IPS-15b (cell line): ENCODE results near the gene HK1.
"Not testable (repeated sequence)": the region's sequence is repeated elsewhere in the genome, so short reads cannot be mapped to it uniquely, and the experiment has no call there.

ENCODE experiments used
- H3K27me3 ChIP-seq: one replicate; pipeline ENCODE4 v1.6.1; 2013; ENCODE audit warnings: low read length; ENCODE audit not compliant: control insufficient read depth, insufficient read depth
- H3K36me3 ChIP-seq: one replicate; pipeline ENCODE4 v1.6.1; 2013; ENCODE audit warnings: low read length; ENCODE audit not compliant: control insufficient read depth, insufficient read depth
- H3K4me1 ChIP-seq: one replicate; pipeline ENCODE4 v1.6.1; 2013; ENCODE audit warnings: mild to moderate bottlenecking, low read length; ENCODE audit not compliant: control insufficient read depth, insufficient read depth
- H3K4me3 ChIP-seq: one replicate; pipeline ENCODE4 v1.5.1; 2013; ENCODE audit warnings: low read depth, low read length
- H3K9ac ChIP-seq: one replicate; pipeline ENCODE4 v1.6.1; 2013; ENCODE audit warnings: low read depth, mild to moderate bottlenecking, low read length
- H3K9me3 ChIP-seq: one replicate; pipeline ENCODE4 v1.6.1; 2013; ENCODE audit warnings: mild to moderate bottlenecking, low read length; ENCODE audit not compliant: control insufficient read depth, insufficient read depth

The HK1 gene

GRCh38 chr10:69331161-69331560, 52.9 kb downstream of the HK1 start:
- Histone ChIP-seq H3K27me3 (no peaks in the 10 kb centered on the region), H3K9me3 (no peaks in the 10 kb centered on the region), H3K36me3 (no peaks in the 10 kb centered on the region), H3K4me3 (no peak overlapping the region), H3K9ac (no peak overlapping the region), H3K4me1 (peaks cover 51% of the 10 kb centered on the region)

DNA sequence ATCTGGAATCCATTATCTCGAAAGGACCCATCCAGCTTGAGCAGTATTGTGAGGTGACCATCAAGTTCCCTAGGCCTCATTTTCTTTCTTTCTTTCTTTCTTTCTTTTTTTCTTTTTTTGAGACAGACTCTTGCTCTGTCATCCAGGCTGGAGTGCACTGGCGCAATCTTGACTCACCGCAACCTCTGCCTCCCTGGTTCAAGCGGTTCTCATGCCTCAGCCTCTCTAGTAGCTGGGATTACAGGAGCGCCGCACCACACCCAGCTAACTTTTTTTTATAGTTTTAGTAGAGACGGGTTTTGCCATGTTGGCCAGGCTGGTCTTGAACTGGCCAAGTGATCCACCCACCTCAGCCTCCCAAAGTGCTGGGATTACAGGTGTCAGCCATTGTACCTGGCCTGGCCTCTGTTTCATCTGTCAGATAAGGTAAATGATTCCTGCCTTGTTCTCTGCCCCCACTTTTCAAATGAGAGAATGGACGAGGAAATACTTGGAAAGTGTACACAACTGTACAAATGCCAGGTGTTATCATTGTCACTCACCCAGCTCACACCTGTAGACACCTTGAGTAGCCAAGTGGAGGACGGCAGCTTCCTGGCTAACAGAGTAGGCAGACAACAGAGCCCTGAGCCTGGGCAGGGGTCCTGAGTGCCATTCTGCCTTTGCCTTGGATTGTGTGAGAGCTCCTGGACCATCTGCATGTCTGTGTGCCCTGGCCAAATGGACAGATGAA, 54.1 kb downstream of the HK1 start:
- H3K4me1 ChIP-seq = peaks cover 48% of the 10 kb centered on the region

DNA sequence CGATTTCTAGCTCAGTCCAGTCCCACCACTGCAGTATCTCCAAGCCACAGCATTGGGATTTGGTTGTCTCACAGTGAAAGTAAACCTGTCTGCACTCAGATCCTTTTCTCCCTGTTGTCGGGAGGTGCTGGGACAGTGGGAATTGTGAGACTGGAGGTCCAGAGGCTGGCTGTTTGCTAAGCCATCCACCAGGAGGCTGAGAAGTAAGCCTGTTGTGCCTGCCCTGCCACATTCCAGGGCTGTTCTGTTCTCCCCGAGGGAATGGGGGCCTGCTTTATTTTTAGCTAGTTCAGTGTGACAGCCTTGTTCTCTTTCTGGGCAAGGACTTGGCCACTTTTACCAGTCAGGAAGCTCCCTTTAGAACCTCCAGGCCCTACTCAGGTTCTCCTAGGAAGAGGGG, 54.9 kb downstream of the HK1 start:
- Histone ChIP-seq H3K4me3 (no peak overlapping the region), H3K36me3 (no peaks in the 10 kb centered on the region), H3K9ac (peak overlapping the region; percentile 37), H3K4me1 (peaks cover 48% of the 10 kb centered on the region), H3K27me3 (no peaks in the 10 kb centered on the region), H3K9me3 (no peaks in the 10 kb centered on the region)

More for the DNA sequence above, 54.1 kb downstream of the HK1 start:
- Histone ChIP-seq H3K4me3 (no peak overlapping the region), H3K27me3 (no peaks in the 10 kb centered on the region), H3K36me3 (no peaks in the 10 kb centered on the region), H3K9ac (peak overlapping the region; percentile 2), H3K9me3 (no peaks in the 10 kb centered on the region)

DNA sequence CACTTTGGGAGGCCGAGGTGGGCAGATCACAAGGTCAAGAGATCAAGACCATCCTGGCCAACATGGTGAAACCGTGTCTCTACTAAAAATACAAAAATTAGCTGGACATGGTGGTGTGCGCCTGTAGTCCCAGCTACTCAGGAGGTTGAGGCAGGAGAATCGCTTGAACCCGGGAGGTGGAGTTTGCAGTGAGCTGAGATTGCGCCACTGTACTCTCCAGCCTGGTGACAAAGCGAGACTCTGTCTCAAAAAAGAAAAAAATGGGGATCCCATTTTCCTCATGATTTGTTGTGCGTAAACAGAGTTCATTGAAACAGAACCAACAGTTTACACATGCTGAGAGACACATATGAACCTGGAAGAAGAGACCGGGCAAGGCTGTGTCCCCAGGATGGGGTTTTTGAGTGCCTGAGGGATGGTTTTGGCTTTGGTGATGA, 55.6 kb downstream of the HK1 start:
- H3K9ac ChIP-seq = not testable (repeated sequence)
- H3K4me1 ChIP-seq = peaks cover 46% of the 10 kb centered on the region

DNA sequence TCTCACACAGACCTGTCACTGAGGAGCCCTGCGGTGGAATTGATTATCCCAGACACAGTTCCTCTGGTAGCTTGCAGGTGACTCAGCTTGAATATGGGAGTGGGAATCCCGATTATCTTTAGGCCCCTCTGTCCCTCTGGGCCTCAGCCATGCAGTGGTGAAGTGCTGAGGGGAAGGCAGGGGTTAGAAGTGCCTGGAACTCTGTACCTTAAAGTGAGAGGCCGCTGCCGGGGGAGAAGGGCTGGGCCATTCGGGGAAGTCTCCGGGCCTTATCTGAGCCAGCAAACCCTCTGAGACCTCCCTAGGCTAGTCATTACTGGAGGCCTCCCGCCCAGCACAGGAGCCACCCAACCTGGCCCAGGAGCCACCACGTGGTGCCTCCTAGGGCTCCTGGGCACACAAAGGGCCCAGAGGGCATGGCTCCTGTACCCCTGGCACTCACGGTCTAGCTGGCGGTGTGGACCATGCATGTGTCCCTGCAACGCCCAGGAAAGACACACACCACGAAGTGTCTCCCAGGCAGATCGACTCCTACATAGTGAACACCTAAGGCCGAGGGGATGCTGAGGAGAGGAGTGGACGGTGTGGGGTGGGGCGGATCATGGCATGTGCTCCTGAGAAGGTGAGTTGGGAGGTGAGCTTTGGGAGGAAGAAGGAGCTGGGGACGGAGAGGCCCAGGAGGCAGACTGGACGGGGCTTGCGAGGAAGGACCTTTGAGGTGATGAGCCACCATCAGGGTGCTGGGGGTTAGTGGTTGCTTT, 56.2 kb downstream of the HK1 start:
- Histone ChIP-seq H3K4me1 (peaks cover 42% of the 10 kb centered on the region), H3K36me3 (no peaks in the 10 kb centered on the region), H3K9ac (no peak overlapping the region), H3K9me3 (no peaks in the 10 kb centered on the region), H3K4me3 (no peak overlapping the region), H3K27me3 (no peaks in the 10 kb centered on the region)

More for the DNA sequence above, 55.6 kb downstream of the HK1 start:
- H3K27me3 ChIP-seq, H3K36me3 ChIP-seq, H3K9me3 ChIP-seq, H3K4me3 ChIP-seq: not testable (repeated sequence)

- Histone ChIP-seq H3K36me3 (no peaks in the 10 kb centered on the region), H3K4me1 (peaks cover 37% of the 10 kb centered on the region), H3K27me3 (no peaks in the 10 kb centered on the region), H3K9me3 (no peaks in the 10 kb centered on the region), H3K9ac (no peak overlapping the region), H3K4me3 (no peak overlapping the region)
Observed at GRCh38 chr10:69335063-69335587, 56.8 kb downstream of the HK1 start.

DNA sequence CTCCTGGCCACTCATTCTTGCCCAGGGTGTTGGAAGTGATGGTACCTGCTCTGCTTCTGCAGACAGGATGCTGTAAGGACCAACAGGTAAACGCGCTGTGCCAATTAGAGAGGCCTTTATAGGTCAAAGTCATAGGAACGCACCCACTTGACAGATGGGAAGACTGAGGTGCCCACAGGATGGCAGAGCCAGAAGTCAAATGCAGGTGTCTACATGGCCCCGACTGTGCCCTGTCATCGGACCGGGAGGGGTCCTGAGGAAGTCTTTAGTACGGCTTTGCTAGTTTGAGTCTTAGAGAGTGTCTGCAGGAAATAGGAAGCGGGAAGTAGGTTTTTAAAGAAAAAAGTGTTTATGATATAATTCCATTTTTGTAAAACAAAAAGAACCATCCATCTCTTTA, 57.3 kb downstream of the HK1 start:
- Histone ChIP-seq H3K9ac (no peak overlapping the region), H3K4me1 (peaks cover 33% of the 10 kb centered on the region), H3K9me3 (no peaks in the 10 kb centered on the region), H3K4me3 (no peak overlapping the region), H3K27me3 (no peaks in the 10 kb centered on the region), H3K36me3 (no peaks in the 10 kb centered on the region)

DNA sequence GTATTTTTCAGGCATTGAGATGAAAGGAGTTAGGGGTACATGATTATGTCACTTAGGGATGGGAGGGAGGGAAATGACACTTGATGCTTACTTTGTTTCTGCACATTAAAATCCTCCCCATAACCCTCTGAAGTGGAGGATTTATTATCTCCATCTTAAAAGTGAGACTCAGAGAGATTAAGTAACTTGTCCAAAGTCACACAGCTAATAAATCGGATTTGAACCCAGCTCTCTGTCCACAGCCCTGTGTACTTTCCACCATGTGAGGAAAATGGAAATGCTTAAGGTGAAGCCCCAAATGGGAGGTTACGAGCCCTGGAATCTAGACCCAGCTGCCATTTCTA, 58.6 kb downstream of the HK1 start:
- no peak overlapping the region for H3K9ac ChIP-seq
- H3K4me3 ChIP-seq = no peak overlapping the region
- no peaks in the 10 kb centered on the region for H3K27me3 ChIP-seq
- peaks cover 28% of the 10 kb centered on the region for H3K4me1 ChIP-seq
- H3K36me3 ChIP-seq = no peaks in the 10 kb centered on the region
- no peaks in the 10 kb centered on the region for H3K9me3 ChIP-seq

GRCh38 chr10:69337296-69338132, 59.2 kb downstream of the HK1 start:
- Histone ChIP-seq H3K4me3 (no peak overlapping the region), H3K9me3 (no peaks in the 10 kb centered on the region), H3K36me3 (no peaks in the 10 kb centered on the region), H3K27me3 (no peaks in the 10 kb centered on the region), H3K9ac (peak overlapping the region; percentile 32), H3K4me1 (peaks cover 28% of the 10 kb centered on the region)

DNA sequence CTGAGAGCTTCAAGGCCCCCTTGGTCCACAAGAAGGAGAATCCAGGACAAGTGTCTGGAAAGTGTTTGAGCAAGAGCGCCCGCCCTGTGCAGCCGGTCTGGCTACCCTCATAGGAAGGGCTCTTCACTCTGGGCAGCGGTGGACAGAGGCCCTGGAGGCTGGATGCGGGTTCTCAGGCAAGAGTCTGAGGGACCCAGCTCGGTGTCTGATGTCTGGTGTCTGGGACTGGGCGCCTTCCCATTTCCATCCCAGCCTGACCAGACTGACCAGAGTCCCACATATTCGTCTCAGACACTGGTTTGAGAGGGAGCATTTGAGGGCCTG, 59.8 kb downstream of the HK1 start:
- Histone ChIP-seq H3K4me1 (peaks cover 24% of the 10 kb centered on the region), H3K9ac (peak overlapping the region; percentile 32), H3K36me3 (no peaks in the 10 kb centered on the region)

GRCh38 chr10:69338547-69339450, 60.5 kb downstream of the HK1 start:
- Histone ChIP-seq H3K9me3 (no peaks in the 10 kb centered on the region), H3K4me1 (peaks cover 20% of the 10 kb centered on the region), H3K36me3 (no peaks in the 10 kb centered on the region), H3K9ac (peak overlapping the region; percentile 32), H3K27me3 (no peaks in the 10 kb centered on the region), H3K4me3 (no peak overlapping the region)

More for the DNA sequence above, 59.8 kb downstream of the HK1 start:
- H3K9me3 ChIP-seq = no peaks in the 10 kb centered on the region
- no peaks in the 10 kb centered on the region for H3K27me3 ChIP-seq
- H3K4me3 ChIP-seq = no peak overlapping the region
